Endothelial cell (in vitro differentiated cells): ENCODE results near the gene NTSR1. TPM values are rescaled to one million over a fixed set of nuclear protein-coding genes. Genes with fewer than 3 reads are reported as not detected.

Source experiments
- DNase-seq: peaks from one replicate; pipeline ENCODE4 v3.0.0; 2021; ENCODE audit warnings: low spot score
- H3K27ac Mint-ChIP-seq: one replicate; pipeline ENCODE4 v1.8.0; 2021; ENCODE audit warnings: mixed read lengths, inconsistent platforms; ENCODE audit not compliant: unreplicated experiment
- H3K27me3 Mint-ChIP-seq: one replicate; pipeline ENCODE4 v1.8.0; 2021; ENCODE audit warnings: mild to moderate bottlenecking, moderate library complexity, mixed read lengths, inconsistent platforms; ENCODE audit not compliant: unreplicated experiment
- H3K36me3 Mint-ChIP-seq: one replicate; pipeline ENCODE4 v1.8.0; 2021; ENCODE audit warnings: mild to moderate bottlenecking, low read depth, mixed read lengths, inconsistent platforms; ENCODE audit not compliant: unreplicated experiment
- H3K4me1 Mint-ChIP-seq: one replicate; pipeline ENCODE4 v1.8.0; 2021; ENCODE audit warnings: mild to moderate bottlenecking, mixed read lengths, inconsistent platforms; ENCODE audit not compliant: unreplicated experiment
- H3K4me3 Mint-ChIP-seq: one replicate; pipeline ENCODE4 v1.8.0; 2021; ENCODE audit warnings: mild to moderate bottlenecking, mixed read lengths, inconsistent platforms; ENCODE audit not compliant: unreplicated experiment
- H3K9me3 Mint-ChIP-seq: one replicate; pipeline ENCODE4 v1.8.0; 2021; ENCODE audit warnings: mixed read lengths, inconsistent platforms; ENCODE audit not compliant: unreplicated experiment
- CTCF ChIP-seq: fragments of 200-600 bp; sonication (generic); IDR thresholded peaks from one replicate; pipeline ENCODE4 v1.5.0; 2021; ENCODE audit warnings: antibody characterized with exemption; ENCODE audit not compliant: unreplicated experiment
- total RNA-seq: library from RNA; stranded (reverse); fragmentation: NEBNext Ultra II Directional; extraction: Animal tissue kit (Norgen Biotek cat#: 25700); gene quantifications from one replicate; pipeline ENCODE4 v1.2.1, GENCODE V29; 2021; ENCODE audit not compliant: unreplicated experiment

NTSR1 gene
- total RNA-seq, 1 donor from 2014 or later: not detected

- Mint-ChIP-seq H3K27ac (peak overlapping the region; percentile 70), H3K9me3 (no peaks in the 10 kb centered on the region), H3K4me1 (no peaks in the 10 kb centered on the region), H3K27me3 (peaks cover 17% of the 10 kb centered on the region), H3K4me3 (peak overlapping the region; percentile 81), H3K36me3 (peaks cover 6% of the 10 kb centered on the region)
- DNase-seq: no peak
- TF ChIP-seq CTCF: no peak
Observed at GRCh38 chr20:62806383-62807050, 97.9 kb downstream of the NTSR1 start.

- Mint-ChIP-seq H3K4me3 (no peak overlapping the region), H3K4me1 (no peaks in the 10 kb centered on the region), H3K27ac (no peak overlapping the region), H3K27me3 (peaks cover 17% of the 10 kb centered on the region), H3K9me3 (no peaks in the 10 kb centered on the region), H3K36me3 (peaks cover 3% of the 10 kb centered on the region)
- TF ChIP-seq CTCF: no peak
- DNase-seq: no peak
Observed at GRCh38 chr20:62807444-62808210, 99.0 kb downstream of the NTSR1 start.

DNA sequence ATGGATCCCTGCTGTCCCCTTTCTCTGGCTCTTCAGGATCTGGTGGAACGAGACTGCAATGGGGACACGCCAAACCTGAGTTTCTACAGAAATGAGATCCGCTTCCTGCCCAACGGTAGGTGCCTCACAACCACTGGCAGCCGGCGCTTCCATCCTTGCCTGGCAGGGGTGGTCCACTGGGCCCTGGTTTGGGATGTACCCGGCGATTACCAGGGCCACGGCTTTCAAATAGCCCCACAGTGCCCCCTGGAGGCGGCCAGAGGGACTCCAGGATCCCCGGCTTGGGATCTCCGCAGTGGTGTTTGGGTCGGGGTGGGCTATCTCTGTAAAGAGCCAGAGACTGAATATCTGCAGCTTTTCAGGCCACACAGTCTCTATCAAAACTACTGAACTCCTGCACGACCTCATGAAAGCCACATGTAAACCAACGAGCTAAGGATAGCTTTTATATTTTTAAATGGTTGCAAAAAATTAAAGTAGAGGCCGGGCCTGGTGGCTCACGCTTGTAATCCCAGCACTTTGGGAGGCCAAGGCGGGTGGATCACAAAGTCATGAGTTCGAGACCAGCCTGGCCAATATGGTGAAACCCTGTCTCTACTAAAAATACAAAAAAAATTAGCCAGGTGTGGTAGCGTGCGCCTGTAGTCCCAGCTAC lies 99.7 kb downstream of the NTSR1 start:
- no peaks in the 10 kb centered on the region for H3K9me3 Mint-ChIP-seq
- DNase-seq: peak; percentile 83
- TF ChIP-seq CTCF: peak; percentile 92

GRCh38 chr20:62809530-62810428 lies 101.1 kb downstream of the NTSR1 start:
- H3K4me1 Mint-ChIP-seq: no peaks in the 10 kb centered on the region

More for the DNA sequence above, 99.7 kb downstream of the NTSR1 start:
- H3K4me3 Mint-ChIP-seq: no peak overlapping the region
- peaks cover 14% of the 10 kb centered on the region for H3K27me3 Mint-ChIP-seq
- H3K36me3 Mint-ChIP-seq: peaks cover 3% of the 10 kb centered on the region
- no peaks in the 10 kb centered on the region for H3K4me1 Mint-ChIP-seq
- no peak overlapping the region for H3K27ac Mint-ChIP-seq

More at GRCh38 chr20:62809530-62810428, 101.1 kb downstream of the NTSR1 start:
- no peak for DNase-seq
- Mint-ChIP-seq H3K27ac (no peak overlapping the region), H3K9me3 (no peaks in the 10 kb centered on the region), H3K4me3 (no peak overlapping the region), H3K27me3 (peaks cover 5% of the 10 kb centered on the region), H3K36me3 (peaks cover 3% of the 10 kb centered on the region)
- no peak for TF ChIP-seq CTCF
